ENCODE results near the gene PIM3. TPM values are rescaled to one million over a fixed set of nuclear protein-coding genes. Genes with fewer than 3 reads are reported as not detected.

Gene PIM3
- total and polyA plus RNA-seq, 10 of the 15 experiments (the other 5 are each of a cell fraction or from before 2014, with no cell fraction given), result 0.31 to 60.8 (median 12.4) TPM

GRCh38 chr22:49917974-49918910 is 42.3 kb upstream of the PIM3 start, which contains the start of the genes ALG12 and CRELD2 (continued):
- TF ChIP-seq CEBPZ (IDR thresholded peaks at IDR 0.05; ENCODE audit: low read depth, low read length), result no peak
- no peak for TF ChIP-seq TCF7 (IDR thresholded peaks at IDR 0.05; ENCODE audit: borderline replicate concordance)
- TF ChIP-seq SUPT20H (IDR thresholded peaks at IDR 0.05; ENCODE audit: borderline replicate concordance, control insufficient read depth, low read depth, low read length), result no peak
- TF ChIP-seq TAF1 (IDR thresholded peaks at IDR 0.05; ENCODE audit: borderline replicate concordance, low read depth, low read length), result peak; percentile 45; the same call in 1 of the 2 replicates
- no peak for TF ChIP-seq ZNF384 (IDR thresholded peaks at IDR 0.05; ENCODE audit: borderline replicate concordance, low read depth, low read length)
- TF ChIP-seq HSF1 (IDR thresholded peaks at IDR 0.05; ENCODE audit: low read depth, low read length), result no peak
- TF ChIP-seq EGR1 (IDR thresholded peaks at IDR 0.05; ENCODE audit: borderline replicate concordance in 1 of 2, low read depth in 2 of 2, low read length in 2 of 2), result peak in 1 of 2 experiments; percentile 72; a peak in 1 of 3 replicates
- TF ChIP-seq HDGF (IDR thresholded peaks at IDR 0.05), result no peak
- TF ChIP-seq CHD4 (IDR thresholded peaks at IDR 0.05), result no peak
- TF ChIP-seq SREBF1 (IDR thresholded peaks at IDR 0.05; ENCODE audit: low read length), result no peak
- TF ChIP-seq ZNF217 (IDR thresholded peaks at IDR 0.05), result no peak
- TF ChIP-seq MTA3 (IDR thresholded peaks at IDR 0.05; ENCODE audit: borderline replicate concordance, low read length), result no peak
- TF ChIP-seq IRF4 (IDR thresholded peaks at IDR 0.05; ENCODE audit: low read depth, low read length), result no peak
- no peak for TF ChIP-seq KLF5 (IDR thresholded peaks at IDR 0.05; ENCODE audit: partially characterized antibody)
- TF ChIP-seq NR2C2 (IDR thresholded peaks at IDR 0.05; ENCODE audit: borderline replicate concordance, control insufficient read depth, insufficient read length, low read depth), result no peak
- no peak for TF ChIP-seq HDAC2 (IDR thresholded peaks at IDR 0.05)
- TF ChIP-seq BMI1 (IDR thresholded peaks at IDR 0.05; ENCODE audit: borderline replicate concordance), result no peak
- TF ChIP-seq FOXK2 (IDR thresholded peaks at IDR 0.05), result no peak
- no peak for TF ChIP-seq ZNF622 (IDR thresholded peaks at IDR 0.05)
- no peak for TF ChIP-seq PRDM15 (CRISPR knock-in tag; IDR thresholded peaks at IDR 0.05)
